Measurements from ENCODE around the gene NAT8L. TPM values are rescaled to one million over a fixed set of nuclear protein-coding genes. Genes with fewer than 3 reads are reported as not detected.

The NAT8L gene
- total RNA-seq, 1 donor from 2014 or later: 0.24 TPM

DNA sequence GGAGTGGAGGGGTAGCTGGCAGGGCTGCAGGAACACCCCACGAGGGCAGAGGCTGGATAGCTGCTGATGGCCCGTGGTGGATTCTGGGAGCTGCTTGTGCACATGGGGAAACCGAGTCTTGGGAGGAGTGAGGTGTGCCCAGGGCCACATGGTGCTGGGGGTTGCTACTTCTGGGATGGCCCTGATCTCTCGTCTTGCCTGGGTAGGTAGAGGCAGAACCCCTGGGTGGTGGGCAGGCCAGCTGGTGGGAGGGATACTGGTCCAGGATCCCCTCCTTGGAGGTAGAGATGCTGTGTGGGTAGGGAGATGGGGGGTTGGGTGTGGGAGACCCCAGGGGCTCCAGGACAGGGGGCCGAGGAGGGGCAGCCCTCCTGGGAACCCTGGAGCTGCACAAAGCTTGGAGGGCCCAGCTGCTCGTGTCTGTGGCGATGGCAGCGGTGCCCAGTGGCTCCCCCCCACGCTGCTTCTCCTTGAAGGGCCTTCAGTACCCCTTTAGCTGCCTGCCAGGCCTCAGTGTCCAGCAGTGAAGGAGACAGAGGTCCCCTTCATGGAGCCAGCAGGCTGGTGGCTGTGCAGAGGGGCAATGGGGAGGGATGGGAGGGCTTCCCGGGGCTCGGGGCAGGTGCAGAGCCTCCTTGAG lies 3.2 kb downstream of the NAT8L start:
- intact Hi-C loops (cut with micrococcal nuclease): no loop called here
- ChIA-PET POLR2A (no interaction called here), CTCF (no interaction called here)
- H3K4me3 Mint-ChIP-seq: no peak overlapping the region
- H3K36me3 Mint-ChIP-seq (ENCODE audit: low read depth): no peaks in the 10 kb centered on the region
- TF ChIP-seq, protein P1, sequence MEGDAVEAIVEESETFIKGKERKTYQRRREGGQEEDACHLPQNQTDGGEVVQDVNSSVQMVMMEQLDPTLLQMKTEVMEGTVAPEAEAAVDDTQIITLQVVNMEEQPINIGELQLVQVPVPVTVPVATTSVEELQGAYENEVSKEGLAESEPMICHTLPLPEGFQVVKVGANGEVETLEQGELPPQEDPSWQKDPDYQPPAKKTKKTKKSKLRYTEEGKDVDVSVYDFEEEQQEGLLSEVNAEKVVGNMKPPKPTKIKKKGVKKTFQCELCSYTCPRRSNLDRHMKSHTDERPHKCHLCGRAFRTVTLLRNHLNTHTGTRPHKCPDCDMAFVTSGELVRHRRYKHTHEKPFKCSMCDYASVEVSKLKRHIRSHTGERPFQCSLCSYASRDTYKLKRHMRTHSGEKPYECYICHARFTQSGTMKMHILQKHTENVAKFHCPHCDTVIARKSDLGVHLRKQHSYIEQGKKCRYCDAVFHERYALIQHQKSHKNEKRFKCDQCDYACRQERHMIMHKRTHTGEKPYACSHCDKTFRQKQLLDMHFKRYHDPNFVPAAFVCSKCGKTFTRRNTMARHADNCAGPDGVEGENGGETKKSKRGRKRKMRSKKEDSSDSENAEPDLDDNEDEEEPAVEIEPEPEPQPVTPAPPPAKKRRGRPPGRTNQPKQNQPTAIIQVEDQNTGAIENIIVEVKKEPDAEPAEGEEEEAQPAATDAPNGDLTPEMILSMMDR (IDR thresholded peaks at IDR 0.05): no peak
- DNase-seq (no peak), ATAC-seq (ENCODE audit: low read depth) (no peak)
- H3K4me1 Mint-ChIP-seq: peaks cover 2% of the 10 kb centered on the region
- H3K27ac Mint-ChIP-seq: no peak overlapping the region
- H3K9me3 Mint-ChIP-seq: no peaks in the 10 kb centered on the region
- H3K27me3 Mint-ChIP-seq: peaks cover 9% of the 10 kb centered on the region

GRCh38 chr4:2062808-2063524 lies 3.8 kb downstream of the NAT8L start:
- no peak overlapping the region for H3K4me3 Mint-ChIP-seq
- ChIA-PET CTCF (no interaction called here), POLR2A (no interaction called here)
- ATAC-seq (ENCODE audit: low read depth) (no peak), DNase-seq (no peak)
- TF ChIP-seq, protein P1 (IDR thresholded peaks at IDR 0.05): no peak
- no peaks in the 10 kb centered on the region for H3K4me1 Mint-ChIP-seq
- no peaks in the 10 kb centered on the region for H3K9me3 Mint-ChIP-seq
- H3K36me3 Mint-ChIP-seq (ENCODE audit: low read depth): no peaks in the 10 kb centered on the region
- H3K27ac Mint-ChIP-seq: no peak overlapping the region
- intact Hi-C loops (cut with micrococcal nuclease): no loop called here
- H3K27me3 Mint-ChIP-seq: peaks cover 3% of the 10 kb centered on the region

DNA sequence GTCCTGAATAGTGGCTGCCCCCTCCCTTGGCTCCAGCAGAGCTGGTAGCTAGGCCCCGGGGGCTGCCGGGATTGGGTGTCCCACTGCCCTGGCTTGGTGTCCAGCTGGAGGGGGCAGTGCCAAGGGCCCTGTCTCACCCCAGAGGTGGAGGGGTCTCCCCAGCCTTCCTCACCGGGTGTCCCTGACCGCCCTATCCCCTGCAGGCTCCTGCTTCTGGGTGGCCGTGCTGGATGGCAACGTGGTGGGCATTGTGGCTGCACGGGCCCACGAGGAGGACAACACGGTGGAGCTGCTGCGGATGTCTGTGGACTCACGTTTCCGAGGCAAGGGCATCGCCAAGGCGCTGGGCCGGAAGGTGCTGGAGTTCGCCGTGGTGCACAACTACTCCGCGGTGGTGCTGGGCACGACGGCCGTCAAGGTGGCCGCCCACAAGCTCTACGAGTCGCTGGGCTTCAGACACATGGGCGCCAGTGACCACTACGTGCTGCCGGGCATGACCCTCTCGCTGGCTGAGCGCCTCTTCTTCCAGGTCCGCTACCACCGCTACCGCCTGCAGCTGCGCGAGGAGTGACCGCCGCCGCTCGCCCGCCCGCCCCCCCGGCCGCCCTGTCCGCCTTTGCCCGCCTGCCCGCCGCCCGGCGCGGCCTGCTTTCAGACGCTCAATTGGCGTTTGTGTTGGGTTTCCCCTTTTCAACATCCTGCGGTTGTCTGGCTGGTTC lies 4.6 kb downstream of the NAT8L start:
- H3K27ac Mint-ChIP-seq: no peak overlapping the region
- ATAC-seq (ENCODE audit: low read depth) (no peak), DNase-seq (no peak)
- peaks cover 3% of the 10 kb centered on the region for H3K27me3 Mint-ChIP-seq
- H3K9me3 Mint-ChIP-seq: no peaks in the 10 kb centered on the region
- ChIA-PET CTCF (no interaction called here), POLR2A (no interaction called here)
- intact Hi-C loops (cut with micrococcal nuclease): no loop called here
- H3K36me3 Mint-ChIP-seq (ENCODE audit: low read depth): no peaks in the 10 kb centered on the region
- H3K4me3 Mint-ChIP-seq: no peak overlapping the region
- TF ChIP-seq, protein P1 (IDR thresholded peaks at IDR 0.05): no peak
- no peaks in the 10 kb centered on the region for H3K4me1 Mint-ChIP-seq

DNA sequence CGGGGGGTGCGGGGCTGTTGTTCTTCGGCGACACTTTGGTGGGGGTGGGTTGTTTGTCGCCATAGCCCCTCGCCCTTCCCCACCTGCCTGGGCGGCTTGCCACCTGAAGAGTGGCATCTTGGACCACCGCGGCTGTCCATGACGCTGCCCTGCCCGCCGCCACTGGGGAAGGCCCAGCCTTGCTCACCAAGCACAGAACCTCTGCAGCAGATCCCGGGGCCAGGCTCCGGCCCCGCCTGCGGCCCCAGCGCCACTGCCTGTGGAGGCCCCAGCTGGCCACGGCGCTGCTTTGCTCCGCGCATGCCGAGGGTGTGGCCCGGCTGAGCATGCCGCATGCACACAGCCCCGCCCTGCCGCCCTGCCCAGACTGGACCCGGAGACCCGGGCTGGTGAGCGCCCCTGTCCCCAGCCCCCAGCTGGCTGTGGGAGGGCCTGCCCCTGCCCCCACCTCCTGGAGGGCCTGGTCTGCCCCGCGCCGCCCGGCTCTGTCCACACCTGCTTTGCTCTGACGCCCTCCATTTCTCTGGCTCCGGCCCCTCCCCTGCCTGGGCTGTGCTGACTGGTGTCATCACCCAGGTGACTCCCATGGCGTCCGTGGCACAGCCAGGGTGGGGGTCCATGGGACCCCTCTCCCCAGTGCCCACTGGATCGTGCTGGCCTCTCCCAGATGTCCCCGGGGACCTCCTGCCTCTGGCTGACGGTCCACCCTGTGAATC lies 5.3 kb downstream of the NAT8L start:
- ATAC-seq (ENCODE audit: low read depth) (no peak), DNase-seq (no peak)
- no peak overlapping the region for H3K27ac Mint-ChIP-seq
- TF ChIP-seq, protein P1 (IDR thresholded peaks at IDR 0.05): no peak
- no peaks in the 10 kb centered on the region for H3K36me3 Mint-ChIP-seq (ENCODE audit: low read depth)
- peaks cover 3% of the 10 kb centered on the region for H3K27me3 Mint-ChIP-seq
- H3K4me3 Mint-ChIP-seq: no peak overlapping the region
- POLR2A ChIA-PET: no interaction called here
- no peaks in the 10 kb centered on the region for H3K9me3 Mint-ChIP-seq
- CTCF ChIA-PET: no interaction called here
- intact Hi-C loops (cut with micrococcal nuclease): no loop called here
- H3K4me1 Mint-ChIP-seq: no peaks in the 10 kb centered on the region
